Measurements from ENCODE around the gene HOXD3. TPM values are rescaled to one million over a fixed set of nuclear protein-coding genes. Genes with fewer than 3 reads are reported as not detected.

Gene HOXD3
- total RNA-seq, 4 donors from 2014 or later, result 0.36 to 1.7 (median 0.64) TPM; not detected in 1

- no peak for TF ChIP-seq POLR2A (IDR thresholded peaks at IDR 0.05)
- no peak for TF ChIP-seq CTCF (IDR thresholded peaks at IDR 0.05 in 4 of 5, conservative IDR thresholded peaks at IDR 0.05 in 1 of 5)
- peak overlapping the region; percentile 61 to 80 (median 74) for H3K4me3 ChIP-seq
- ATAC-seq (no peak), DNase-seq (no peak)
- H3K27me3 ChIP-seq, result peaks cover 0 to 20% (median 19%) of the 10 kb centered on the region in 3 donors
- no peaks in the 10 kb centered on the region for H3K36me3 ChIP-seq
- in situ Hi-C loops (cut with MboI; ENCODE audit: low sequenced_read_pairs in 4 of 4) (loop anchor here in 3 of 4 donors (25.0 kb wide), 2 partner anchors 673 to 1023 kb away; no protein-coding TSS in a partner anchor), intact Hi-C loops (cut with DNase I; ENCODE audit: low total_unique reads) (no loop called here)
- peak overlapping the region; percentile 81 to 89 (median 86) for H3K27ac ChIP-seq
- H3K9me3 ChIP-seq, result no peaks in the 10 kb centered on the region
- peaks cover 17 to 22% of the 10 kb centered on the region in 2 donors for H3K4me1 ChIP-seq
Measured at GRCh38 chr2:176138923-176139660, 18.0 kb upstream of the HOXD3 start.

GRCh38 chr2:176139661-176140512 is 17.2 kb upstream of the HOXD3 start:
- in situ Hi-C loops (cut with MboI; ENCODE audit: low sequenced_read_pairs in 4 of 4), result loop anchor here in 3 of 4 donors (5.0 to 25.0 kb wide), 5 partner anchors 312 to 1022 kb away; no protein-coding TSS in a partner anchor

GRCh38 chr2:176140513-176141317 is 16.4 kb upstream of the HOXD3 start:
- peak in 1 of 2 donors; percentile 39 for DNase-seq
- H3K4me1 ChIP-seq, result peaks cover 11 to 12% of the 10 kb centered on the region in 2 donors
- peaks cover 0 to 23% (median 20%) of the 10 kb centered on the region in 3 donors for H3K27me3 ChIP-seq
- in situ Hi-C loops (cut with MboI; ENCODE audit: low sequenced_read_pairs in 4 of 4) (loop anchor here in 3 of 4 donors (5.0 to 25.0 kb wide), 5 partner anchors 312 to 1022 kb away; no protein-coding TSS in a partner anchor), intact Hi-C loops (cut with DNase I; ENCODE audit: low total_unique reads) (loop anchor here (1.0 to 5.0 kb wide), 5 partner anchors 47 to 498 kb away; partner anchors contain the start of genes HOXD1 and MTX2)
- no peaks in the 10 kb centered on the region for H3K36me3 ChIP-seq
- H3K9me3 ChIP-seq, result no peaks in the 10 kb centered on the region
- ATAC-seq, result peak; percentile 53 to 69
- H3K27ac ChIP-seq, result peak overlapping the region; percentile 81 to 89 (median 86)
- TF ChIP-seq POLR2A (IDR thresholded peaks at IDR 0.05) (no peak), CTCF (IDR thresholded peaks at IDR 0.05 in 4 of 5, conservative IDR thresholded peaks at IDR 0.05 in 1 of 5) (peak; percentile 86 to 95 (median 90))
- H3K4me3 ChIP-seq, result peak overlapping the region; percentile 61 to 80 (median 74)

More at GRCh38 chr2:176139661-176140512, 17.2 kb upstream of the HOXD3 start:
- no peaks in the 10 kb centered on the region for H3K9me3 ChIP-seq
- ATAC-seq (peak; percentile 18 to 19), DNase-seq (no peak)
- H3K4me3 ChIP-seq, result peak overlapping the region; percentile 61 to 80 (median 74)
- intact Hi-C loops (cut with DNase I; ENCODE audit: low total_unique reads), result loop anchor here (1.0 to 5.0 kb wide), 5 partner anchors 47 to 498 kb away; partner anchors contain the start of genes HOXD1 and MTX2
- H3K4me1 ChIP-seq, result peaks cover 16 to 20% of the 10 kb centered on the region in 2 donors
- TF ChIP-seq CTCF (IDR thresholded peaks at IDR 0.05 in 4 of 5, conservative IDR thresholded peaks at IDR 0.05 in 1 of 5) (no peak), POLR2A (IDR thresholded peaks at IDR 0.05) (peak in 1 of 2 donors; percentile 19)
- H3K27me3 ChIP-seq, result peaks cover 0 to 20% (median 19%) of the 10 kb centered on the region in 3 donors
- H3K27ac ChIP-seq, result peak overlapping the region; percentile 81 to 89 (median 86)
- H3K36me3 ChIP-seq, result no peaks in the 10 kb centered on the region

GRCh38 chr2:176142281-176142680 is 14.8 kb upstream of the HOXD3 start:
- DNase-seq, result no peak
- intact Hi-C loops (cut with DNase I; ENCODE audit: low total_unique reads), result loop anchor here (5.0 kb wide), 1 partner anchor 45 kb away; the partner anchor contains the start of gene HOXD1
- H3K4me1 ChIP-seq, result peaks cover 6 to 12% of the 10 kb centered on the region in 2 donors
- no peak for ATAC-seq
- H3K4me3 ChIP-seq, result no peak overlapping the region
- no peaks in the 10 kb centered on the region for H3K36me3 ChIP-seq
- TF ChIP-seq CTCF (IDR thresholded peaks at IDR 0.05 in 4 of 5, conservative IDR thresholded peaks at IDR 0.05 in 1 of 5), result no peak
- TF ChIP-seq POLR2A (IDR thresholded peaks at IDR 0.05), result no peak
- no peaks in the 10 kb centered on the region for H3K9me3 ChIP-seq
- H3K27ac ChIP-seq, result no peak overlapping the region
- in situ Hi-C loops (cut with MboI; ENCODE audit: low sequenced_read_pairs in 4 of 4), result loop anchor here in 3 of 4 donors (5.0 to 25.0 kb wide), 5 partner anchors 310 to 1020 kb away; no protein-coding TSS in a partner anchor
- peaks cover 0 to 15% (median 14%) of the 10 kb centered on the region in 3 donors for H3K27me3 ChIP-seq
